ENCODE results near the gene CLMN.

The CLMN gene

GRCh38 chr14:95260537-95261361 lies 59.0 kb downstream of the CLMN start:
- no peak for DNase-seq (ENCODE audit: low read depth)

GRCh38 chr14:95258754-95259593 lies 60.7 kb downstream of the CLMN start:
- no peak for DNase-seq (ENCODE audit: low read depth)

GRCh38 chr14:95258156-95258555 lies 61.6 kb downstream of the CLMN start:
- DNase-seq (ENCODE audit: low read depth), result no peak

GRCh38 chr14:95257521-95257920 lies 62.2 kb downstream of the CLMN start:
- DNase-seq (ENCODE audit: low read depth), result no peak

GRCh38 chr14:95256776-95257060 lies 63.0 kb downstream of the CLMN start:
- no peak for DNase-seq (ENCODE audit: low read depth)

- DNase-seq (ENCODE audit: low read depth), result no peak
Measured at GRCh38 chr14:95256002-95256775, 63.5 kb downstream of the CLMN start.

GRCh38 chr14:95255487-95255886 lies 64.2 kb downstream of the CLMN start:
- DNase-seq (ENCODE audit: low read depth), result no peak

- DNase-seq (ENCODE audit: low read depth), result no peak
Measured at GRCh38 chr14:95255013-95255412, 64.7 kb downstream of the CLMN start.

- no peak for DNase-seq (ENCODE audit: low read depth)
Measured at GRCh38 chr14:95254288-95254687, 65.4 kb downstream of the CLMN start.

GRCh38 chr14:95253039-95253630 lies 66.6 kb downstream of the CLMN start:
- no peak for DNase-seq (ENCODE audit: low read depth)

- no peak for DNase-seq (ENCODE audit: low read depth)
Measured at GRCh38 chr14:95252219-95252618, 67.5 kb downstream of the CLMN start.

- no peak for DNase-seq (ENCODE audit: low read depth)
Measured at GRCh38 chr14:95250936-95251335, 68.8 kb downstream of the CLMN start.

- DNase-seq (ENCODE audit: low read depth), result no peak
Measured at GRCh38 chr14:95250140-95250769, 69.5 kb downstream of the CLMN start.

- DNase-seq (ENCODE audit: low read depth), result no peak
Measured at GRCh38 chr14:95248432-95248831, 71.3 kb downstream of the CLMN start.

- DNase-seq (ENCODE audit: low read depth), result no peak
Measured at GRCh38 chr14:95246870-95247269, 72.8 kb downstream of the CLMN start.

GRCh38 chr14:95245334-95245733 lies 74.4 kb downstream of the CLMN start:
- no peak for DNase-seq (ENCODE audit: low read depth)

- DNase-seq (ENCODE audit: low read depth), result no peak
Measured at GRCh38 chr14:95244587-95244986, 75.1 kb downstream of the CLMN start.

- DNase-seq (ENCODE audit: low read depth), result no peak
Measured at GRCh38 chr14:95242870-95243269, 76.8 kb downstream of the CLMN start.

- DNase-seq (ENCODE audit: low read depth), result no peak
Measured at GRCh38 chr14:95240859-95241813, 78.6 kb downstream of the CLMN start.

- no peak for DNase-seq (ENCODE audit: low read depth)
Measured at GRCh38 chr14:95238487-95239298, 81.0 kb downstream of the CLMN start.
